ENCODE results near the gene CACNB1. TPM values are rescaled to one million over a fixed set of nuclear protein-coding genes. Genes with fewer than 3 reads are reported as not detected.
A peak's percentile ranks its signal among the peaks of the same experiment; 100 is the strongest.

Gene CACNB1
- total and polyA plus RNA-seq, 2 experiments from 2014 or later, result 27.6 to 41.6 TPM

DNA sequence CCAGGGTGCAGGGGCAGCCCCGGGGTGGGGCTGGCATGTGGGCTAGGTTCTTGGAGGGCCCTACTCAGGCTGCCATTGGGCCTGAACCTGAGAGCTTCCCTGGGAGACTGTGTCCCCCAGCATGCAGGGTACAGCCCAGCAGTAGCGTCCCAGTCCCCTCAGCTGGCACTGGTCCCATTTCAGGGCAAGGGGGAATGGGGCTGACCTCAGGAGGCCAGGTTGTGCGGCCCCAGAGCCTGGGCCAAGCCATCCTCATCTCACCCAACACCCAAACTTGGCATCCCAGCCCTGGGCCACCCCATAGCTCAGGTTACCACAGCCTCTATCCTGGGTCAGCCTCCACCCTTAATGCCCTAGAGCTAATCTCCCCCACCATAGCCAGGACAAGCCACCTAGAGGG lies 52.3 kb downstream of the CACNB1 start:
- Histone ChIP-seq H3K9me3 (ENCODE audit: low read depth) (no peaks in the 10 kb centered on the region), H3K27ac (no peak overlapping the region), H3K36me3 (no peaks in the 10 kb centered on the region), H3K4me3 (no peak overlapping the region), H3K4me1 (ENCODE audit: low read depth) (no peaks in the 10 kb centered on the region), H3K27me3 (peaks cover 14% of the 10 kb centered on the region)
- TF ChIP-seq CTCF (IDR thresholded peaks at IDR 0.05; ENCODE audit: low read depth, low read length), result no peak
- DNase-seq (ENCODE audit: low read depth in 1 of 2, low spot score in 1 of 2), result no peak

DNA sequence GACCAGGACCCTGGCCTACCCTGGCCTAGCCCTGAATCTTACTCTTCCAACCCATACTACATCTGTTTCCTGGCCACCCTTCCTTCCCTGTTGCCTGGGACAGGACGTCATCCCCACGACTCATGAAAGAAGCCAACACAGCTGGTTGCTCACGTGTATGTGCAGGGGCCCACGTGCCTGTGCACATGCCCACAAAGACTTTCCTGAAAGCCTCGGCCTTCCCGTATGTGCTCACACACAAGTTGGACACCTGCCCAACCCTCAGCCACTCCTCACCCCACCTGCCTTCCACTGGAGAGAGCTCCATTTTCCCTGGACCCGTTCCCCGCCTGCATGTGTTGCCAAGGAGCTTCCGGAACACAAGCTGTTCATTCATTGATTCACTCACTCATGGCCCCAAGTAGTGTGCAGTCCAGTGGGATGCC lies 53.0 kb downstream of the CACNB1 start:
- TF ChIP-seq CTCF (IDR thresholded peaks at IDR 0.05; ENCODE audit: low read depth, low read length), result no peak
- Histone ChIP-seq H3K9me3 (ENCODE audit: low read depth) (no peaks in the 10 kb centered on the region), H3K4me1 (ENCODE audit: low read depth) (no peaks in the 10 kb centered on the region), H3K36me3 (no peaks in the 10 kb centered on the region), H3K27me3 (peaks cover 7% of the 10 kb centered on the region), H3K4me3 (no peak overlapping the region), H3K27ac (no peak overlapping the region)
- DNase-seq (ENCODE audit: low read depth in 1 of 2, low spot score in 1 of 2), result peak in 1 of 2 donors; percentile 96

DNA sequence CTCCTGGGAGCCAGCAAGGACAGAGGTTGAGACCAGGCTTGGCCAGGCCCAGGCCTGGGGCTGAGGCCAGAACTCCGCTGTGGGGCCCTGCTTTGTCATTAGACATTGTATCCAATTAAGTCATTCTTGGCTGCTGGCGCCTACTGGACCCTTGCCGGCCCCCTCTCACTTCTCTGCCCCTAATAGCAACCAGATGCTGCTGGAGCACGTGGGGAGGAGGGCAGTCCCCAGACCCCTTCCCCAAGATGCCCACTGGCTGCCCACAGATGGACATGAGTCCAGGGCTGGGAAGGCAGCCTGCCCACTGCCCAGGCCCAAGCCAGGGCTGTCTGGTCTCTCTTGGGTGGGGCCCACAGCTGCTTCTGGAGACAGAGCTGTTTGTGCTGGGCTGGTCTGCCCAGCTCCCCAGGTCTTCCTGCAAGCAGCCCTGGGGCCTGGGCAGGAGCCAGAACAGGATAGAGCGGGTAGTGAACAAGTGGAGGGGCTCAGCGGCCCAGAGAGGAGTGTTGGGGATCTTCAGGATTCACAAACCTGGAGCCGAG lies 53.8 kb downstream of the CACNB1 start:
- H3K9me3 ChIP-seq (ENCODE audit: low read depth), result no peaks in the 10 kb centered on the region
- no peak overlapping the region for H3K27ac ChIP-seq
- no peak for DNase-seq (ENCODE audit: low read depth in 1 of 2, low spot score in 1 of 2)
- H3K27me3 ChIP-seq, result no peaks in the 10 kb centered on the region
- no peaks in the 10 kb centered on the region for H3K36me3 ChIP-seq
- no peak for TF ChIP-seq CTCF (IDR thresholded peaks at IDR 0.05; ENCODE audit: low read depth, low read length)
- H3K4me1 ChIP-seq (ENCODE audit: low read depth), result no peaks in the 10 kb centered on the region
- H3K4me3 ChIP-seq, result no peak overlapping the region

DNA sequence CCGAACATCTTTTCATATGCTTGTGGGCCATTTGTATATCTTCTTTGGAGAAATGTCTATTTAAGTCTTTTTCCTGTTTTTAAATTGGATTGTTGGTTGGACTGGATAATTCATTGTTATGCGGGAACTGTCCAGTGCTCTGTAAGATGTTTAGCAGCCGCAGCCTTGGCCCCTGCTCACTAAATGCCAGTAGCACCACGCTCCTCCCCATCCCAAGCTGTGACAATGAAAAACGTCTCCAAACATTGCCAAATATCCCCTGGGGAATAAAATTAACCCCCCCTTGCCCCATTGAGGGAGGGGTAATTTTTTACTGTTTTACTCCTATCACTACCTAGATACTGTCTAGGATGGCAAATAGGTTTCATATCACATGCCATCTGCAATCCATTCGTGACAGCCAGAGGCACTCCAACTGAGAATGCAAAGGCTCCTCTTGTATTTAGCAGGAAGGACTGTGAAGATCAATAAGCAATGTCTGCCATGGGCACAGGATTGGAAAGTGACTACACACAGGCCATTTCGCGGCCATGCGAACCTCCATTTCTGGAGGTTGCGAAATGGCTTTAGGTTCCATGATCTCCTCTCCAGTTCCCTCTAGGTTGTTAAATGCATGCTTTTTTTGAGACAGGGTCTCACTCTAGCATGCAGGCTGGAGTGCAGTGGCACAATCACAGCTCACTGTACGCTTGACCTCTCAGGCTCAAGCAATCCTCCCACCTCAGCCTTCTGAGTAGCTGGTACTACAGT lies 55.4 kb downstream of the CACNB1 start:
- DNase-seq (ENCODE audit: low read depth in 1 of 2, low spot score in 1 of 2), result no peak
- Histone ChIP-seq H3K27me3 (no peaks in the 10 kb centered on the region), H3K27ac (no peak overlapping the region), H3K4me3 (no peak overlapping the region), H3K4me1 (ENCODE audit: low read depth) (no peaks in the 10 kb centered on the region), H3K36me3 (no peaks in the 10 kb centered on the region), H3K9me3 (ENCODE audit: low read depth) (no peaks in the 10 kb centered on the region)
- no peak for TF ChIP-seq CTCF (IDR thresholded peaks at IDR 0.05; ENCODE audit: low read depth, low read length)

GRCh38 chr17:39141294-39141693 lies 56.2 kb downstream of the CACNB1 start:
- Histone ChIP-seq H3K9me3 (ENCODE audit: low read depth) (no peaks in the 10 kb centered on the region), H3K4me3 (no peak overlapping the region), H3K4me1 (ENCODE audit: low read depth) (no peaks in the 10 kb centered on the region), H3K27ac (no peak overlapping the region), H3K36me3 (no peaks in the 10 kb centered on the region), H3K27me3 (no peaks in the 10 kb centered on the region)
- no peak for DNase-seq (ENCODE audit: low read depth in 1 of 2, low spot score in 1 of 2)
- no peak for TF ChIP-seq CTCF (IDR thresholded peaks at IDR 0.05; ENCODE audit: low read depth, low read length)
